Natural killer cell (primary cell): Measurements from ENCODE around the gene PI4K2A. TPM values are rescaled to one million over a fixed set of nuclear protein-coding genes. Genes with fewer than 3 reads are reported as not detected.

Experiments used
- ATAC-seq, 3 donors: fragments of 150-1000 bp in 2 of 3; fragments of 200-7000 bp in 1 of 3; cut with Tn5 transposase; 1 replicate in 1 of 3; 2 replicates in 2 of 3; pipeline ENCODE4 v1.10.0; 2021; ENCODE audit warnings: mild to moderate bottlenecking in 2 of 3, moderate library complexity in 2 of 3
- DNase-seq, 2 donors: peaks; one replicate each; pipeline versions ENCODE4 v3.0.0 to v3.0.0-alpha.2; 2013 to 2021; ENCODE audit warnings: mixed read lengths in 1 of 2
- H3K27ac ChIP-seq: one replicate; pipeline ENCODE4 v1.5.1; 2013; ENCODE audit warnings: mild to moderate bottlenecking, low read length
- H3K27me3 ChIP-seq: one replicate; pipeline ENCODE4 v1.6.1; 2013; ENCODE audit warnings: low read length; ENCODE audit not compliant: control insufficient read depth, insufficient read depth
- H3K36me3 ChIP-seq: one replicate; pipeline ENCODE4 v1.6.1; 2013; ENCODE audit warnings: low read length; ENCODE audit not compliant: control insufficient read depth, insufficient read depth
- H3K4me1 ChIP-seq: one replicate; pipeline ENCODE4 v1.6.1; 2013; ENCODE audit warnings: low read length; ENCODE audit not compliant: control insufficient read depth, insufficient read depth
- H3K4me3 ChIP-seq: one replicate; pipeline ENCODE4 v1.5.1; 2013; ENCODE audit warnings: low read length
- H3K9me3 ChIP-seq: one replicate; pipeline ENCODE4 v1.6.1; 2013; ENCODE audit warnings: low read length; ENCODE audit not compliant: control insufficient read depth, insufficient read depth
- H3K27ac Mint-ChIP-seq, 2 donors: one replicate each; pipeline ENCODE4 v1.8.0; 2022; ENCODE audit warnings: mild to moderate bottlenecking in 2 of 2, mixed read lengths in 2 of 2, moderate library complexity in 1 of 2
- H3K27me3 Mint-ChIP-seq, 2 donors: one replicate each; pipeline ENCODE4 v1.8.0; 2022; ENCODE audit warnings: low read depth in 2 of 2, mixed read lengths in 2 of 2
- H3K36me3 Mint-ChIP-seq: one replicate; pipeline ENCODE4 v1.8.0; 2022; ENCODE audit warnings: mixed read lengths
- H3K4me1 Mint-ChIP-seq, 2 donors: one replicate each; pipeline ENCODE4 v1.8.0; 2022; ENCODE audit warnings: mixed read lengths in 2 of 2
- H3K4me3 Mint-ChIP-seq: one replicate; pipeline ENCODE4 v1.8.0; 2022; ENCODE audit warnings: mild to moderate bottlenecking, moderate library complexity, mixed read lengths
- H3K9me3 Mint-ChIP-seq, 2 donors: one replicate each; pipeline ENCODE4 v1.8.0; 2022; ENCODE audit warnings: mixed read lengths in 2 of 2
- CTCF ChIP-seq: fragments of 200-600 bp; IDR thresholded peaks from one replicate; pipeline ENCODE4 v1.8.0; 2022; ENCODE audit warnings: antibody characterized with exemption
- WGBS: methylation state at CpG from one replicate; pipeline ENCODE4 v1.1.7; 2013; ENCODE audit warnings: missing lambda C conversion rate; ENCODE audit not compliant: insufficient coverage; 5-methylcytosine and 5-hydroxymethylcytosine counted together
- intact Hi-C: fragments of 100-400 bp; cut with micrococcal nuclease; formaldehyde crosslinking; loops from one replicate; pipeline ENCODE4 v1.14.2; 2022
- total RNA-seq, 4 donors: library from RNA; stranded (reverse); fragments of 120-200 nt in 1 of 4; gene quantifications; one replicate each; pipeline versions ENCODE4 v1.2.3 to v1.2.4, GENCODE V29; 2013 to 2022

Gene PI4K2A
- total RNA-seq, 3 donors from 2014 or later (not counting 1 experiment from before 2014, with no cell fraction given), result 41.3 to 66.1 (median 60.0) TPM

GRCh38 chr10:97618285-97618684 is 22.2 kb upstream of the PI4K2A start:
- intact Hi-C loops, result no loop called here
- Histone ChIP-seq H3K27me3 (no peaks in the 10 kb centered on the region), H3K4me1 (no peaks in the 10 kb centered on the region), H3K36me3 (no peaks in the 10 kb centered on the region), H3K4me3 (no peak overlapping the region), H3K27ac (no peak overlapping the region), H3K9me3 (no peaks in the 10 kb centered on the region)
- Mint-ChIP-seq H3K4me1 (no peaks in the 10 kb centered on the region), H3K36me3 (no peaks in the 10 kb centered on the region), H3K4me3 (no peak overlapping the region), H3K27ac (no peak overlapping the region), H3K9me3 (no peaks in the 10 kb centered on the region), H3K27me3 (no peaks in the 10 kb centered on the region)
- 93% methylated on average over 1 of the region's 4 CpGs for WGBS
- ATAC-seq (no peak), DNase-seq (no peak)
- TF ChIP-seq CTCF, result no peak

GRCh38 chr10:97618733-97619132 is 21.7 kb upstream of the PI4K2A start:
- no peak overlapping the region for H3K4me3 Mint-ChIP-seq
- Histone ChIP-seq H3K27ac (no peak overlapping the region), H3K4me3 (no peak overlapping the region), H3K27me3 (no peaks in the 10 kb centered on the region), H3K9me3 (no peaks in the 10 kb centered on the region), H3K36me3 (no peaks in the 10 kb centered on the region), H3K4me1 (no peaks in the 10 kb centered on the region)
- WGBS, result 100% methylated on average over 1 of the region's 4 CpGs
- DNase-seq (no peak), ATAC-seq (no peak)
- intact Hi-C loops, result no loop called here
- H3K36me3 Mint-ChIP-seq, result no peaks in the 10 kb centered on the region
- TF ChIP-seq CTCF, result no peak
- H3K27ac Mint-ChIP-seq, result no peak overlapping the region
- no peaks in the 10 kb centered on the region for H3K9me3 Mint-ChIP-seq
- no peaks in the 10 kb centered on the region for H3K4me1 Mint-ChIP-seq
- H3K27me3 Mint-ChIP-seq, result no peaks in the 10 kb centered on the region

- ATAC-seq, result no peak
- no peak for DNase-seq
- no peaks in the 10 kb centered on the region for H3K9me3 ChIP-seq
- no peaks in the 10 kb centered on the region for H3K4me1 ChIP-seq
- Mint-ChIP-seq H3K9me3 (no peaks in the 10 kb centered on the region), H3K4me3 (no peak overlapping the region), H3K27me3 (no peaks in the 10 kb centered on the region), H3K27ac (no peak overlapping the region), H3K36me3 (no peaks in the 10 kb centered on the region), H3K4me1 (no peaks in the 10 kb centered on the region)
- H3K27me3 ChIP-seq, result no peaks in the 10 kb centered on the region
- WGBS, result 88% methylated on average over 1 of the region's 1 CpG
- H3K4me3 ChIP-seq, result no peak overlapping the region
- H3K27ac ChIP-seq, result no peak overlapping the region
- no peaks in the 10 kb centered on the region for H3K36me3 ChIP-seq
- no peak for TF ChIP-seq CTCF
- intact Hi-C loops, result no loop called here
Observed at GRCh38 chr10:97623277-97623676, 17.2 kb upstream of the PI4K2A start.

GRCh38 chr10:97627731-97628130 is 12.7 kb upstream of the PI4K2A start:
- H3K27ac ChIP-seq, result no peak overlapping the region
- H3K4me3 ChIP-seq, result no peak overlapping the region
- TF ChIP-seq CTCF, result no peak
- intact Hi-C loops, result no loop called here
- Mint-ChIP-seq H3K4me1 (peaks cover 1 to 4% of the 10 kb centered on the region in 2 donors), H3K27me3 (no peaks in the 10 kb centered on the region), H3K36me3 (no peaks in the 10 kb centered on the region), H3K27ac (no peak overlapping the region), H3K9me3 (no peaks in the 10 kb centered on the region), H3K4me3 (no peak overlapping the region)
- H3K4me1 ChIP-seq, result peaks cover 2% of the 10 kb centered on the region
- 90% methylated on average over 4 of the region's 4 CpGs for WGBS
- no peaks in the 10 kb centered on the region for H3K27me3 ChIP-seq
- H3K9me3 ChIP-seq, result no peaks in the 10 kb centered on the region
- ATAC-seq, result no peak
- no peaks in the 10 kb centered on the region for H3K36me3 ChIP-seq
- DNase-seq, result no peak
